GM12801 (cell line): ENCODE results near the gene ARID5A.

Experiments
- TF ChIP-seq, protein P1 (sequence below): IDR thresholded peaks from one replicate; pipeline ENCODE4 v1.5.1; 2011; ENCODE audit warnings: control low read depth; ENCODE audit not compliant: insufficient read length; ENCODE audit errors: extremely low read depth

ARID5A gene

DNA sequence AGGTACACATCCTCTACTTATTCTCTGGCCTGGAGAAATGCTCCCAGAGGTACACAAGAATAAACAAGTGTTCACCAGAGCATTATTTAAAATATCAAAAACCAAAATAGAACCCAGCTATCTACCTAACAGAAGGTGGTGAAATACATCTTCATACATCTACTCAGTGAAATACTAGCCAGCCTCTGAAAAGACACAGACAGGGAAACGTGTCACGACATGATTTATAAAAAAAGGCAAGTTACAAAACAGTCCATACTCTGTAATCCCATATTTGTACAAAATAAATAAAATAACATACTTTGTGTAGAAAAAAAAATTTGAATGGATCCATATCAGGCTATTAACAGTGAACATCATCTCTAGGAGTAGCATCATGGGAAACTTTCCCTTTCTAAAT is 63.4 kb downstream of the ARID5A start:
- TF ChIP-seq, protein P1, sequence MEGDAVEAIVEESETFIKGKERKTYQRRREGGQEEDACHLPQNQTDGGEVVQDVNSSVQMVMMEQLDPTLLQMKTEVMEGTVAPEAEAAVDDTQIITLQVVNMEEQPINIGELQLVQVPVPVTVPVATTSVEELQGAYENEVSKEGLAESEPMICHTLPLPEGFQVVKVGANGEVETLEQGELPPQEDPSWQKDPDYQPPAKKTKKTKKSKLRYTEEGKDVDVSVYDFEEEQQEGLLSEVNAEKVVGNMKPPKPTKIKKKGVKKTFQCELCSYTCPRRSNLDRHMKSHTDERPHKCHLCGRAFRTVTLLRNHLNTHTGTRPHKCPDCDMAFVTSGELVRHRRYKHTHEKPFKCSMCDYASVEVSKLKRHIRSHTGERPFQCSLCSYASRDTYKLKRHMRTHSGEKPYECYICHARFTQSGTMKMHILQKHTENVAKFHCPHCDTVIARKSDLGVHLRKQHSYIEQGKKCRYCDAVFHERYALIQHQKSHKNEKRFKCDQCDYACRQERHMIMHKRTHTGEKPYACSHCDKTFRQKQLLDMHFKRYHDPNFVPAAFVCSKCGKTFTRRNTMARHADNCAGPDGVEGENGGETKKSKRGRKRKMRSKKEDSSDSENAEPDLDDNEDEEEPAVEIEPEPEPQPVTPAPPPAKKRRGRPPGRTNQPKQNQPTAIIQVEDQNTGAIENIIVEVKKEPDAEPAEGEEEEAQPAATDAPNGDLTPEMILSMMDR, result no peak

DNA sequence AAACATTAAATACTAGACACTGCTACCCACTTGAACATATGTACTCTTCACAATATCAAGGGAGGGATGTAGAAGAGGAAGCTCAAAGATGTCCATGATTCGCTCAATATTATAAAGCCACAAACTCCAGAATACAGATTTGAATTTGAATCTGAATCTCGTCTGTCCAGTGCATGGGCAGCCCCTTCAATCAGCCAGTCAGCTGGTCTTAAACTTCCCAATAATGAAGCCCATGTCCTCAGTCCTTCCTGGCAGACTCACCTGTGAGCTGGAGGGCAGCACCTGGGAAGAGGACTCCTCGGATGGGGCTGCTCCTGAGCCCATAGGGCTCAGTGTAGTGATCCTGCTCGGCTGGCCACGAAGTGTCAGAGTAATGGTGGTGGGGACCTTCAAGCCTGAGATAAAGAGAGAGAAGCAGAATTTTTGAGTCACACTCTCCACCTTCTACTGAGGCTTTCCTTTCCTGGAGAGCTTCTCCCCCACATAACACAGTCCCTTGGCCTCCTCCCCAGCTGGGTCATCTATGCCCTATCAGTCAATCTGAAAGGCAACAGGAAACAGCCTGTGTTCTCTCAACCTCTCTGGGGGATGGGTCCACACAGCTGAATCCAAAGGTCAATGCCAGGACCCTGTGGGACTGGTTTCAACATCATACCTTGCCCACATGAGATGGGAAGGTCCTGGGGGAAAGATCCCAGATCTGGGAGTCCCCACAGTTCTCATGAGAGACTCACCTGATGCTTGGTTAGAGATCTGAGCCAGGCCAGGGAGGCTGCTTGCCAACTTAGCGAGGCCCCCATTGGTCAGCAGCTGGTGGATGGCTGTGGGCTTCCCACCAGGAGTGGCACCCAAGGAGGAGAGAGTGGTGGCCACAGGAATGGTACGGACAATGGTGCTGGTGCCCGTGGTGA is 65.1 kb downstream of the ARID5A start:
- TF ChIP-seq, protein P1, result no peak
